Measurements from ENCODE around the gene LMO4.

LMO4 gene

GRCh38 chr1:87362063-87362833 lies 33.6 kb downstream of the LMO4 start:
- DNase-seq = no peak

DNA sequence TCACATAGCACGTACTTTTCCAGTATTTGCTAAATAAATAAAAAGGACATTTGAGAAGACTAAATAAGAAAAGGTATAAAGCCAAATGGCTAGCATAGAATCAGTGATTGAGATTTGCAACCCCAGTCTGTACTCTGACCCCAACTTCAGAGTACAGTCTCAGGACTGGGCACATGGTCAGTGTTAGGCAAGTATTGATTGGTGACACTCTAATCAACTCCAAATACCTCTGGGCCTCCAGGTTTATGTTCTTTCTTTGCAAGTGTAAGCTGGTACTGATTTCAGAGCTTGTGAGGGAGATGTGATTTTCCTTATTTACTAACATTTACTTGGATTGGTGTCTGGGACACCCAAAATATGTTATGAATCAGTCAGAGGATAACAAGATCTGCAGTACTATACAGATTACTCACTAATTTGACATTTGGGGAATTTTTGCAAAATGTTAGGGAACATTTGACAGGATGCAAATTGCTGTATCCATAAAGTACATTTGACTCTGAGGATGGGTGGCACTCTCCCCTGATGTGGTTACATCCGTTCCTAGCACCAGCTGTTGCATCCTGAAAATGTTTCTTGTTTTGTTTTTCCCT lies 34.2 kb downstream of the LMO4 start:
- no peak for DNase-seq

GRCh38 chr1:87367549-87367948 lies 38.9 kb downstream of the LMO4 start:
- no peak for DNase-seq

- DNase-seq = no peak
Observed at GRCh38 chr1:87368907-87369306, 40.2 kb downstream of the LMO4 start.

- no peak for DNase-seq
Observed at GRCh38 chr1:87369736-87370478, 41.2 kb downstream of the LMO4 start.

- DNase-seq = no peak
Observed at GRCh38 chr1:87370544-87370943, 41.9 kb downstream of the LMO4 start.

DNA sequence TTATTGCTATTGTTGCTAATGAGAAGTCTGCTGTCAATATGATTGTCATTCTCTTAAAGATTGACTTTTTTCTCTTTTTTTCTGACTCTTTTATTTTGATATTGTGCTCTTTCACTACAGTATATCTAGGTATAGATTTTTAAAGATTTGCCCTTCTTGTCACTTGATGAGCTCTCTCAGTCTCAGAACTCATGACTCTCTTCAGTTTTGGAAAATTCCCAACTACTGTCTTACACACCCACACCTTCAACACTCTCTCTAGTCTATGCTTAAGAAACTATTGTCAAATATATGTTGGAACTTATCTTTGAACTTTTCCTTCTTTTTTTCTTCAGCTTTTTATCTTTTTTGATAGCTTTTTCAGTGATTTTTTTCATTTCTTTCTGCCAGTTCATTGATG lies 50.6 kb downstream of the LMO4 start:
- no peak for DNase-seq

- no peak for DNase-seq
Observed at GRCh38 chr1:87386217-87386790, 57.6 kb downstream of the LMO4 start.

DNA sequence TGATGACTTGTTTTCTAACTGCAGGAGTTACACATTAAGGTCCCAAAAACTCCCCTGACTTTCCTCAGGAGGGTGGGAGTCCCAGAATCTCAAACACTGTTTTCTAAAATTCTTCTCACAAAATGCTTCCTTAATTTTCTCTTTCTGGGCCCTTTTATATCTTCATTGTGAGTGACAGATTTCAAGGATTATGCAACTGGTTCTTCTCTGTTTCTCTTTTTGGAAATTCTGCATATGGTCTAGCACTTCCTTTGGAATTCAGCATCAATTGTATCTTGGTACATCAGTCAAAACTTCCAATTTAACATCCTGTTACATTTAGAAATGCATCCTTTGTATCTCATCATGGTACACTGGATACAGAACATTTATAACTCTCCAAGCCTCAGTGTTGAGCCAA lies 59.7 kb downstream of the LMO4 start:
- no peak for DNase-seq

DNA sequence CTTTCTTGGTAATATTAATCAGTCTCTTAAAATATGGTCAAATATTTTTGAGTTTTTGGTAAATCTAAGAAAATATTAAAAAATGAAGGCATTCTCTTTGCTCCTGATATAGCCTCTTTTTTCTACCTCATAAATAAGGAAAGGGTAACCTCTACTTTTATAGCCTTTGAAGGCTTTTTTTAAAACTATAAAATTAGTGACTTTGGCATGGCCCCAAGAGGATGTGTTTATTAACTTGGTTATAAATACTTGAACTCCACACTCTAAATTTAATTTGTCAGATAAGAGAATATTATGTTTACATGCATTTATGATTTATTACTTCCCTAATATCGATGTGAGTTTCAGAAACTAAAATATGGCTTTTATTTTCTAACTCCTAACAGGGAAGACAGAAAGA lies 60.3 kb downstream of the LMO4 start:
- DNase-seq = no peak

DNA sequence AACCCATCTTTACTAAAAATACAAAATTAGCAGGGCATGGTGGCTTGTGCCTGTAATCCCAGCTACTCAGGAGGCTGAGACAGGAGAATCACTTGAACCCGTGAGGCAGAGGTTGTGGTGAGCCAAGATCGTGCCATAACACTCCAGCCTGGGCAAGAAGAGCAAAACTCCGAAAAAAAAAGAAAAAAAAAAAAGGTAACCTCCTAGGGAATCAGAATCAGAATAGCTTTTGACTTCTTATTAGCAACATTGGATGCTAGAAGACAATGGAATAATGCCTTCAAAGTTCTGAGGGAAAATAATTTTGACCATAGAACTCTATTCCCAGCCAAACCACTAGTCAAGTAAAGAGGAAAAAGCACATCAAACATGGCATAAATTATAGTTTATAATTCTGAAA lies 60.9 kb downstream of the LMO4 start:
- DNase-seq = no peak

- DNase-seq = no peak
Observed at GRCh38 chr1:87392248-87393192, 63.8 kb downstream of the LMO4 start.

DNA sequence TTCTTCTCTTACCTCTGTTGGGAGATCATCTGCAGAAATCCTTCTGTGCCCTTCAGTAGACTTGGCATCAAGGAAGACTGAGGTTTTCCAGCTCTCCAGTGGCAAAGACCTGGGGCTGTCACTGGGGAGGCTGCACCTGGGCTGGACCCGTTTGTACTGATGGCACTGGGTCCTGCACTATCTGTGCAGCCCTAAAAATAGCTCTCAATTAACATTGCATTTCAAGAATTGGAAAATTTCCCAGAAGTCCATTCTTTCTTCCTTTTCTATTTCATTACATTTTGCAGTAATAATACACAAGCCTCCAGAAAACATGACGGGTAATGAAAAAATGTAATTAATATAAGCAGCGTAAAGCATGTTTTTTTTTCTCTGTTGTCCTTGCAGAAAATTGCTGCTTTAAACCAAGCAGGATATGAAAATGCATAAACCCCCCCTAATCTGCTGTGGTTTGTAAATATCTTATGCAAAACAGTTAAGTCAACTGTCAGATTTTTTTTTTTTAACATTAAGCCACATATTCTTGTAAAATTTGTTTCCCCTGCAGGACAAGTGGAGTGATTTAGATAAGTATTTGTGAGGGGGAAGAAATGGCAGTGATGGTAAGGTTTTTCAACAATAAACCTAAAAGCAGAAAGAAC lies 64.9 kb downstream of the LMO4 start:
- no peak for DNase-seq

GRCh38 chr1:87394513-87394912 lies 65.8 kb downstream of the LMO4 start:
- DNase-seq = no peak

DNA sequence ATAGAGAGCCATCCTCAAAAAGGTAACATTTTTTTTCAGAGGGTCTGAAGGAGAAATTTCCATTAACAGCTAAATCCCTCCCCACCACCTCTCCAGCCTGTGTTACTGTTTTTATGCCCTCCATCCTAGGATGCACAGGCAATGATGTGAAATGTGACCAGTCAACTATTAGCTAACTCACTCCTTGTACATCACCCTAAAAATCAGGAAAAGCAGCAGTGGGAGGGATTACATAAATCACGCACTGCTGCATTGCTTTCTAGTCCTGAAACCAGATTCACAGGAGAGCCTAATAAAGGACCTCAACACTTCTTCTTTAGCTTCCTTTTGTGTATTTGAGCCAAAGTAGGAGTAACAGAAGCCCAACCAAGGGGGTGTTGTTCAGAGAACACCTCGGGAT lies 66.3 kb downstream of the LMO4 start:
- DNase-seq = no peak
